ENCODE results near the gene THYN1.

DNA sequence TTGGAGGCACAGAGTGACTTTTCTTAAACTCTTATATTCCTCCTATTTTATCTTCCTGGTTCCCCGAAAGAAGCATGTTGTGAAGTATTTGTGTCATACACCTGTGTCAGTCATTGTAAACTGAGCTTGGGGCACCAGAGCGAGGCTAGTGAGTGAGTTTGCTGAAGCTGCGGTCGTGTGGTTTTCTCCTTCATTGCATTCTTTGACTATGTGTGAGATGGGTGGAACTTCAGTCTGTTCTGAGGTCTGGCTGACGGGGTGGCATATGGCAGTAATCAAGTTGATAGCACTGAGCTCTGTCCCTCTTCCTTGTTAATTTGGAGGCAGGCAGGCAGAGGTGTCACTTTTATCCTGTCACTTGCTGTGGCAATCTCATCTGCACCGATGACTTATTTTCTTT, 24.5 kb downstream of the THYN1 start:
- TF ChIP-seq POLR2A (IDR thresholded peaks at IDR 0.05; ENCODE audit: low read depth, low read length): no peak
- no peak for TF ChIP-seq POLR2AphosphoS5 (IDR thresholded peaks at IDR 0.05; ENCODE audit: low read depth, low read length)
- TF ChIP-seq POU2F2 (IDR thresholded peaks at IDR 0.05; ENCODE audit: low read depth, low read length): peak; percentile 83; the same call in 1 of the 2 replicates
- no peak for TF ChIP-seq TAF1 (IDR thresholded peaks at IDR 0.05; ENCODE audit: low read depth, low read length)

All from GM12891 (cell line).